GM21360 (cell line): ENCODE data around the gene USP11.

ENCODE experiments used
- ATAC-seq: cut with Tn5 transposase; IDR thresholded peaks from one replicate; pipeline ENCODE4 v1.9.1; 2021; ENCODE audit warnings: mild to moderate bottlenecking, moderate library complexity; ENCODE audit not compliant: unreplicated experiment

The USP11 gene

DNA sequence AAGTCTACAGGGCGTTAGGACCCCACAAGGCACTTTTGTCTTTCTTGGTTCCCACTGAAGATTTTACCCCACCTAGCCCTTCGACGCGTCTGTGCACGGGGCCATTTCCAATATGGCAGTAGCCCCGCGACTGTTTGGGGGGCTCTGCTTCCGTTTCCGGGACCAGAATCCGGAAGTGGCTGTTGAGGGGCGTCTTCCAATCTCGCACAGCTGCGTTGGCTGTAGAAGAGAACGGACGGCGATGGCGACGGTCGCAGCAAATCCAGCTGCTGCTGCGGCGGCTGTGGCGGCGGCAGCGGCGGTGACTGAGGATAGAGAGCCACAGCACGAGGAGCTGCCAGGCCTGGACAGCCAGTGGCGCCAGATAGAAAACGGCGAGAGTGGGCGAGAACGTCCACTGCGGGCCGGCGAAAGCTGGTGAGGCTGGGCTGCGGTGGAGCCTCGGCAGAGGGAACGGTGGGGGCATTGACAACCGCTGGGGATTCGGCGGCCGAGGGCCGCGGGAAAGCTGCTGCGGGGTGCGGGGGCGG lies at the start of gene USP11:
Gene USP11, plus strand, starts transcription at position 207 of the 530 bp plus-strand sequence. Its CDS starts 35 bp downstream, at position 242.
- ATAC-seq = peak; percentile 7

DNA sequence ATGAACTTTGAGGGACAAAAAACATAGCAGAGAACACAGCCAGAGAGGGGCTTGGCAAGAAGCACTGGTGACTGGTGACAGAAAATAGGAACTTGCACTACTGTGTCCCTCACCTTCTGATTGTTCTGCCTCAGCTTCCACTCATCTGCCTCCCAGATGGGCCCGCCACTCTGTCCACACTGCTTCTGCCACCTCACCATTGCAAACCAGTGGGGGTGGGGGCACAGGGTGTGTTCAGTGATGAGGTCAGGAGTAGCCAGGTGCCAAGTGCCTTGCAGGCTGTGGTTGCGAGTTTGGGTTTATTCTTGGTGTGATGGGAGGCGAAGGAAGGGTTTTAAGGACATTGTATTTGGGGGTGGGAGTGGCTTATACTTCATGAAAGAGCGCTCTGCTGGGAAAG lies 48.3 kb upstream of the USP11 start:
- no peak for ATAC-seq

DNA sequence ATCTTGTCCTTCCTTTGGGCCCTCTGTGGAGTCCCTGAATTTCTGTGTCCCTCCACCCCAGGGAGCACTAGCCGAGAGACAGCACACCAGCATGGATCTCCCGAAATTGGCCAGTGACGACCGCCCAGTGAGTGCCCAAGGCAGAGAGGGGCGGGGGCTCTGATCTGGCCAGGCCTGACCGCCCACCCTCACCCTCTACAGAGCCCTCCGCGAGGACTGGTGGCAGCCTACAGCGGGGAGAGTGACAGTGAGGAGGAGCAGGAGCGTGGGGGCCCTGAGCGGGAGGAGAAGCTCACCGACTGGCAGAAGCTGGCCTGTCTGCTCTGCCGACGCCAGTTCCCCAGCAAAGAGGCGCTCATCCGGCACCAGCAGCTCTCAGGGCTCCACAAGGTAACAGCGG lies 47.6 kb upstream of the USP11 start:
- ATAC-seq = no peak

DNA sequence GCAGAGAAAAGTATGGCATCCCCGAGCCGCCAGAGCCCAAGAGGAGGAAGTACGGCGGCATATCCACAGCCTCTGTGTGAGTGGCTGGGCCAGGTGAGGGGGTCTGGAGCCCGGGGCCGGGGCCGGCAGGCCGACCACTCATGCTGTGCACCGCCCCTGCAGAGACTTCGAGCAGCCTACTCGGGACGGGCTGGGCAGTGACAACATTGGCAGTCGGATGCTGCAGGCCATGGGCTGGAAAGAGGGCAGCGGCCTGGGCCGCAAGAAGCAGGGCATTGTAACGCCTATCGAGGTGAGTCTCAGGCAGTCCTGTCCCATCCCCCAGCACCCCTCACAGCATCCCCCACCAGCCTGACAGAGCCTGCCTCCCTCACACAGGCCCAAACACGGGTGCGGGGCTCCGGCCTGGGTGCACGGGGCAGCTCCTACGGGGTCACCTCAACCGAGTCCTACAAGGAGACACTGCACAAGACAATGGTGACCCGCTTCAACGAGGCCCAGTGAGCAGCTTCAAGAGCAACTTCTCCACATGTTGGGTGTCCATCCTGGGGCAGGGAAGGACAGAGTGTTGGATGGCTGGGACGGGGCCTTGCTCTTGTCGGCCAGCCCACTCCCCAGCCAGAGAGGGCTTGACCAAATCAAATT lies 46.6 kb upstream of the USP11 start:
- ATAC-seq = no peak

DNA sequence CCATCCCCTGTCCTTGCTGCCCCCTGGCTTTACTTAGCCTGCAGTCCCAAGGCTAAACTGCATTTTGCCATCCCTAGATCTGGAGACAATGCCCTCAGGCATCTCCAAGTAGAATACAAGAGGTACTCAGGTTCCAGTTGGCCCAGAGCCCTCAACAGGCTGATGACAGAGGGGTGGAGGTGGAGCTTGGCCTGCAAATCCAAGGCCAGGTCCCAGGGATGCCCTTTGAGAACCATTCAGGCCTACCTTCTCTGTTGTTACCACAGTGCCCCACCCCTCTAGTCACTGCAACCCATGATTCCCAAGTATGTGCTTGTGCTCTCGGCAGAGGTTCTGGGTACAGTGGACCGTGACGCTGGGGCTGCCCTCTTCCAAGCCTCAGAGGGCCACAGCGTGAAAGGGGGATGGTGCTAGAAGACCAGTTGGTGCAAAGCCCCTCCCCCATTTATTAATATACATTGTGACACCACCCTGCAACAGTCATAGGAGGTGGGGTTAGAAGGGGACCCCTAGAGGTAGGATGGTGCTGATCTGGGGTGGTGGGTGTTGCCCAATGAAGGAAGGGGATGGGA lies 45.6 kb upstream of the USP11 start:
- ATAC-seq = no peak

DNA sequence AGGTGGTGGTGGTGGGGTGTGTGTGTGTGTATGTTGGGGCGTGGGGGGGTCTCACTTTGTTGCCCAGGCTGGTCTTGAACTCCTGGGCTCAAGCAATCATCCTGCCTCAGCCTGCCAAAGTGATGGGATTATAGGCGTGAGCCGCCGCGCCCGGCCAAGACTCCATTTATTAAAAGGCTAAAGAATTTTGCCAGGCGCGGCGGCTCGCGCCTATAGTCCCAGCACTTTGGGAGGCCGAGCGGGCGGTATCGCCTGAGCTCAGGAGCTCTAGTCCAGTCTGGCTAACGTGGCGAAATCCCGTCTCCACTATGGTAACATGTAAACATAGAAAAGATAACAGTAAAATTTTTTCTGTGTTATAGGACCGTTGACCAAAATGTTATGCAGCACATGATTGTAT lies 42.9 kb upstream of the USP11 start:
- no peak for ATAC-seq

DNA sequence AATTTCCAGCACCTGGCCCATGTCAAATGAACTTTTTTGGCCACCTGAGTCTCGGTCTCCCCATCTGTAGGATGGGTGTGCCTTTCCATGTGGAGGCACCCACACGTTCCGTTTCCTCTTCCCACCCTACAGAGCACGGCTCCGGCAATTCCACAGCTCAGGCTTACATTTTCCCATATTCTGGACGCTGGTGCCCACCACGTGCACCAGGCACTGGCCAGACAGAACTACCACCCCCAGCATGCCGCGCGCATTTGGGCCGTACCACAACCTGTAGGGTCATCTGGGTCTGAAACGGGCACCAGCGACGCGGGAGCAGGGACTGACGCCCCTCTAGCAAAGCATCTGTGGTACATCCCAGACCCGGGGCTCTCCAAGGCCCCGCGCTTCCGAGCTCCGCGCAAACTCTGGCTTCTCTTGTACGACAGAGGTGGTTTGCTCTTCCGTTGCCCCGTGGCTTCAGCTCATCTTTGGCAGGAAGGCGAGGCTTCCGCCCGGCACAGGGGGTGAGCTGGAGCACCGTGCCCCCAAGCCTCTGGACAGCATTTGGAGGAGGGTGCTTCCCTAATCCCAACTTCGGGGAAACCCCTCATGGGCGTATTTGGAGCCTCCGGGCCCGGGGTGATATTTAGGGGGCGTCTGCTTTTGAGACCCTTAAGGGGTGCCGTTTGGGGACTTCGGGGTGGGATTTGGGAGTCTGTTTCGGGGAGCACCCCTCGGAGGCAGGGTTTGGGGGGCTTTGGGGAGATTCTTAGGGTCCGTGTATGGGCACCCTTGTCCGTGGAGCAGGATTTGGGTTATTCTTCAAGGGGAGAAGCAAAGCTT lies 42.2 kb upstream of the USP11 start:
- peak; percentile 45 for ATAC-seq

DNA sequence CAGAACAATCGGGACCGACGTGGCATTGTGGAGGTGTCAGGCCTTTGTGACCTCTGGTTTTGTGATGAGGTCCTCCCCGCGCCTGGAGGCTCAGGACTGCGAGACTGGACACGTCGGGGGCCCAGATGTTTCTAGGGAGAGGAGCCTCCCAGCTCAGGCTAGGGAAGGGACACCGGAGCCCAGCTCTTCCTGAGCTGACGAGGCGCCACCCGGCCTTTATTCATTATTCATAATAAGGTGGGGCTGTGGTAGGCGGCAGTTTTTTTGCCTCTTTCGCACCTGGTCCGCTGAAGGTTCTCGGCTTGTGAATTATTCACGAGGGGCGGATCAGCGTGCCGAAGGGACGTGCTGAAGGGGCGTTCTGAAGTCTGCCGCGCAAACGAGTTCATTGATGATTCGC lies 41.5 kb upstream of the USP11 start:
- ATAC-seq = no peak

DNA sequence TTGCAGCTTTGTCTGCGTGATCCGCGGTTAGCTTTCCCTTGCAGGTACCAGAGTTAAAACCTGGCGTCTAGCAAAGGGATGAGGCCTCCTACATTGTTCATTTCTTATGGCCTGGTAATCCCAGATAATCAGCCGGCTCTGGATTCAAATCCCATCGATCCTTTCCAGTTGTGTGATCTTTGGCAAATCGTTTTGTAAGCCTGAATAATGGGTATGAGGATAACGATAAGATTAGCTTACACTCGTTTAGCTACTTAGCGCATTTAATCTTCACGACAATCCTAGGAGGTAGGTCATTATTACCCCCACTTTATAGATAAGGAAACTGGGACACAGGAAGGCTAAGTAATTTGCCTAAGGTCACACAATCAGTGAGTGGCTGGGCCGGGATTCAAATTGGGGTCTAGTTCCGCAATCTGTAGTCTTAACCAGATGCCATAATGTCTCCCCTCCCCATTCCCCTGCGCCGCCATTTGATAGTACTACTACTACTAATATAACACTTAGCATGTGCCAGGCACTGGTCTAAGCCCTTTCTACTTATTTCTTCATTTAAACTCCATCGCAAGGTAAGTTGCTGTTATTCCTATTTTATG lies 40.9 kb upstream of the USP11 start:
- no peak for ATAC-seq

DNA sequence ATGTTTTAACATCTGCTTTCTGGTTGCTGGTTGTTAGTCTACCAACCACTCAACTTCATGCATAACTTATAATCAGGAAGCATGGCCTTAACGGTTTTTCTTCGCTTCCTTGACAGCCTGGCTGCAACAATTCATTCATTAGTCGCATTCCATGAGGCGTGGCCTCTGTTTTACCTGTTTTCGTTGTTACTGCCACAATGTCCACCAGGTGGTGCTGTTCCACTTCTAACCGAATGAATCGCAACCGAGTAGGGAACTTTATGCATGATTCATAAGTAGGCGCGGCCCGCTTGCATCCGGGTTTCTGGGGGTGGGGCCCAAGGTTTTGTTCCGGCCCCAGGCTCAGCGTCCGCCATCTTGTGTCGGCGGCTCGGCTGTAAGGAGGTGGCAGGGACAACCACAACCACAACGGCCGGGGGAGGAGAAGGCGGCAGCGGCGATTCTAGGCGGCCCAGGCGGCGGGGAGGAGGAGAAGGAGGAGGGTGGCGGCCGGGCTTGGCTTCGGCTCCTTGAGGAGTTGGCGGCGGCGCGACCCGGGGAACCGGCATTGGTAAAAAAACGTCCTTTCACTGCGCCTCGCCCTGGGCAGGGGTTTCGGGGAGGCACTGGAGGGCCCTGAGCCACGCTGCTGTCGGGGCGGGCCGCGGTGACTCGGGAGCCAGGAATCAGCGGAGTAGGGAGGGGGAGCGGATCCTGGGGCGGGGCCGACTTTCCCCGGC lies 39.2 kb upstream of the USP11 start, which contains the start of gene UBA1:
Gene UBA1, plus strand, starts transcription at position 355 of the 719 bp plus-strand sequence. CDS start 4,974 bp downstream, outside the sequence.
- ATAC-seq = peak; percentile 80

DNA sequence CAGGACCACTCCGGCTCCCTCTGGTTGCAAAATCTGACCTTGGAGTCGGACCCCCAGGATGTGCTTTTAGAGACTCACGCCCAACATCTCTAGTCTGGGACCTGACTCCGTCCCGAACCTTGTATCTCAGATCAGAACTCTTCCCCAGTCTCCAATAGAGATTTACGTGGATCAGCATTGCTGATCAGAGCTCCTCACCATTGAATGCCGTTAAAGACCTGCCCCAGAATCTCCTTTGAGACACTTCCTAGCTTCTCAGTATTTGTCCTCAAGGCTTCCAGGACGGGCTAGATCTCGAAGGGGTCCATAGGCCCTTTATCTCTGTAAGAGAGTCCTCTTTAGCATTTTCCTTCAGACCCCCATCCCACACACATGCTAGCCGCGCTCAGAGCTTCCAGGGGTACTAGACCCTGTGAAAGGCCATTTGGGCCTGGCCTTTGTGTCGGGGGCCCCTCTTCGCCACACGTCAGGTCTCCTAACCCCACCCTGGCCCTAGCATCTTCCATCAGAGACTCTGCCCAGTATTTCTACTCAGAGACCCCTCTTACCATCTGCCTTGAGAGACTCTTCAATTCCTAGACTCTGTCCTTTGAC lies 38.5 kb upstream of the USP11 start:
- no peak for ATAC-seq

DNA sequence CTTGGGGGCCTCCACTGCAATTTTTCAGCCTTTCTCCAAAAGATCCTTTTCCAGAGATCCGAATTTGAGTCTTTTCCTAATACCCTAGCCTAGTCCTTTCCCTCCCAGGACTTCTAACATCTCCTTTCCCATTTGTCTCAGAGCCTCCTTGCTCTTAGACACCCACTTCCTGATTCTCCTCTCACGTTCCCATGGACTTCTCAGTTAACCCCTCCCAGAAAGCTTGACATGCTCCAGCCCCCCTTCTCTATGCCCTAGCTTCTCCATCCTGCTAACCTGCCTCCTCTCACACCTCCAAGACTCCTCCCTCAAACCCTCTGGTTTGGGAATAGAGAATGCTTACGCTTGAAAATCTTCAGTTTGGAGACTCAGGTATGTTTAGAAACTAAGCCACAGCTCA lies 36.7 kb upstream of the USP11 start:
- no peak for ATAC-seq

DNA sequence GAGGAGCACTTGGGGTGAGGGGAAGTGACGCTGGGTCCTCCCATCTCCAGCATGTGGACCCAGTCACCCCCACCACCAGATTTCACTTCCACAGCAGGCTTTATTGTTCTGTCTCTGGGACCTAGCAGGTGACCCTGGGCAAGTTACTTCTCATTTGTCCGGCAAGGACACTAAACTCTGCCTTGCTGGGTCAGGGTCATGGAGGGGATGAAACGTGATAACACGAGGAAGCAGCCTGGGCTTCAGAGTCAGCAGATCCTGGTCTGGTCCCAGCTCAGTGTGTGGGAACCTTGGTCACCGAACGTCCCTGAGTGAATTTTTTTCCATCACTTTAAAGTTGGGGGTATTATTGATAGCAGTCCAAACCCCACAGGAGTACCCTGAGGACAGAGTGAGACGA lies 35.3 kb upstream of the USP11 start:
- ATAC-seq = no peak

DNA sequence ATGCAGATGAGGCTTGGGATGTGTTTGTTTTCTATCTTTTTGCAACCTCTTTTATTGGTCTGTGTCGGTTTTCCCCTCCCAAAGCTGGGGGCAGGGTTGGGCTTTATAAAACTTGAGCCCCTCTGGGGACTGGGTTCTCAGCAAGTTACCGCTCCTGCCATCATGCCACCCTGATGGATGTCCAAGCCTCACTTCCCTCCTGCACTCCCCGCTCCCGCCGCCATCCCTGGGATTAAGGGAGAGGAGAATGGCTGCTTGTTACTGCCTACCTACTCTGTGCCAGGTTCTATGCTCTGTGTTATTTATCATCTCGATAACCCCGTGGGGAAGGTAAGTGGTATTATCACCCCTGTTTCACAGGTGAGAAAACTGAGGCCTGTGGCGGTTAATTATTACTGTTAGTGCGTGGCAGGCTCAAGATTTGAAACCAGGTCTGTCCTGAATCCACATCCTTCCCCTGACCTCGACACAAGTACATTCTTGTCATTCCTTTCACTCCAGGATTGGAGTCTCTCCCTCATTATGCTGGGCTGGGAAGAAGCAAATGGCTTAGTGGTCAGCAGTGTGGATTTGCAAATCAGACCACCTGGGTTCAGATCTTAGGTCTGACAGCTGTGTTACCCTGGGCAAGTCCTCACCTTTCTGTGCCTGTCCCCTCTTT lies 34.7 kb upstream of the USP11 start:
- no peak for ATAC-seq

DNA sequence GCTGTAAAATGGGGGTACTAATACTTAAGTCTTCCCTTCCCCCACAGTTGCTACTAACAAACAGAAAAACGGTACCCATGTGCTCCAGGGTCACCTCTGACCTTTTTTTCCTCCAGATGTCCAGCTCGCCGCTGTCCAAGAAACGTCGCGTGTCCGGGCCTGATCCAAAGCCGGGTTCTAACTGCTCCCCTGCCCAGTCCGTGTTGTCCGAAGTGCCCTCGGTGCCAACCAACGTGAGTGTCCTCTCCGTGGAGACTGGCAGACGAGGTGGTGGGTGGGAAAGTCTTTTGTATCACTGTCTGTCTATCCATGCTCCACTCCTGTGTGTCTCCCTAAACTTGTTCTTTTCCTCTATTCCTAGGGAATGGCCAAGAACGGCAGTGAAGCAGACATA lies 34.1 kb upstream of the USP11 start:
- no peak for ATAC-seq

DNA sequence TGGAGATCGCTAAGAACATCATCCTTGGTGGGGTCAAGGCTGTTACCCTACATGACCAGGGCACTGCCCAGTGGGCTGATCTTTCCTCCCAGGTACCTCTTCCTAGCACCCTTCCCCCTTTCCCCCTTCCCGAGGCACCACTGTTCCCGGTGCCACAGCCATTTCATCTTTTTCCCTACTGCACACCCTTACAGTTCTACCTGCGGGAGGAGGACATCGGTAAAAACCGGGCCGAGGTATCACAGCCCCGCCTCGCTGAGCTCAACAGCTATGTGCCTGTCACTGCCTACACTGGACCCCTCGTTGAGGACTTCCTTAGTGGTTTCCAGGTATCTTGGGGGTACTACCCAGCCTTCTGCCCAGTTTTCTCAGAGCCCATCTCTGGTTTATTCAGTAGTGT lies 33.5 kb upstream of the USP11 start:
- ATAC-seq = no peak

DNA sequence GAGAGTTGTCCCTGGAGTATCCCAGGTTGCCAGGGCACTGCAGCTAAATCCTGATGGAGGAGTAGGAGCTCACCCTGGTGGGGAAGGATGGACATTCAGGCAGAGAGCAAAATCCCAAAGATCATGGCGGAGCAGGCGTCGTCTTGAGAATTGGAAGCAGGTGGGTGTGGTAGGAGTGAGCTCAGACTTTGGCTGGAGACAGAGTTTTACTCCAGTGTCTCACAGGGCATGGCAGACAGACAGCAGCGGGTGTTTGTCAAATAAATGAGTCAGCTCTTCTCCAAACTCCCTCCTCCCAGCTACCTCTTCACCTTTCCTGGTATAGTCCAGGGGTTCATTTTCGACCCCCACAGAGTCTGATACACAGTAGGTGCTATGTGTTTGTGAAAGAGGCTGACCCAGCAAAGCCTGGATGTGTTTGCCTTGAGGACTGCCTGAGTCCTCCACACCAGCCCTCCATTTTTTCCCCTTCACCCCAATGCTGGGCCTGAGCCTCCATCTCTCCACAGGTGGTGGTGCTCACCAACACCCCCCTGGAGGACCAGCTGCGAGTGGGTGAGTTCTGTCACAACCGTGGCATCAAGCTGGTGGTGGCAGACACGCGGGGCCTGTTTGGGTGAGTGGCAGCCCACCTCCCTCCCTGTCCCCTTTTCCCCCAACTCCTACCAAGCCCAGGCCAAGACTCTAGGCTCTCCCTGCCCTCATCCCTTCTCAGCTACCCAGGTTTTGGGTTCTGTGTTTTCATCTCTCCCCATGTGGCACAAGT lies 32.2 kb upstream of the USP11 start:
- no peak for ATAC-seq

DNA sequence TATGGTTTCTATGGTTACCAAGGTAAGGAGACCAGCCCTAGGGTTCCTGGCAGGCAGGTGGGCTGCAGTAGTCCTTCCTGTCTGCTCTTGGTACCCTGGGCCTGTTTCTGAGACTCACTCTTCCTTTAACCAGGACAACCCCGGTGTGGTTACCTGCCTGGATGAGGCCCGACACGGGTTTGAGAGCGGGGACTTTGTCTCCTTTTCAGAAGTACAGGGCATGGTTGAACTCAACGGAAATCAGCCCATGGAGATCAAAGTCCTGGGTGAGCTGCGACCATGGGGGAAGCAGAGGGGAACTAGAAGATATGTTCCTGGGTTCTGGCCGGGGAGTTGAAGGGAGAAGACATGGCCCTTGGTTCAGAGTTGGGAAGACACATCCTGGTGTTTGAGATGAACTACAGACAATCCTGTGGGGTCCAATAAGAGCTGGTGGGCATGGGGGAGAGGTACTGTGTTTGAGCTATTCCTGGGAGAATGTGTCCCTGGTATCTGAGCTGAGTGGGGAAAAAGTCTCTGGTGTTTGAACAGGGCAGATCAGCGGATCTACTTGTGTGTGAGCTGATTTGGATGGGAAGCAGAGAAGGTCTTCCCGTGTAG lies 31.4 kb upstream of the USP11 start:
- no peak for ATAC-seq

DNA sequence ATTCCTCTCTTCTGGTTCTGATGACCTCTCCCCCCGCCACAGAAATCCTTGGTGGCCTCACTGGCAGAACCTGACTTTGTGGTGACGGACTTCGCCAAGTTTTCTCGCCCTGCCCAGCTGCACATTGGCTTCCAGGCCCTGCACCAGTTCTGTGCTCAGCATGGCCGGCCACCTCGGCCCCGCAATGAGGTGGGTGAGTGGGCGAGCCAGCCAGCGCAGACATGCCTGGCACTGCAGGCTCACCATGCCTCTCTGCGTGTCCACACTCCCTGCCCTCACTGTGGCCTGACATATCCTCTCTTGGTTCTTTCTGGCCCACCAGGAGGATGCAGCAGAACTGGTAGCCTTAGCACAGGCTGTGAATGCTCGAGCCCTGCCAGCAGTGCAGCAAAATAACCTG lies 30.5 kb upstream of the USP11 start:
- ATAC-seq = no peak
